Dendritic cell treated with granulocyte-macrophage colony-stimulating factor and Interleukin-4, amounts not matched to agents 40 ng/mL and 50 ng/mL, for 4 days (primary cell): ENCODE results near the gene MT4.
"Not testable (repeated sequence)": the region's sequence is repeated elsewhere in the genome, so short reads cannot be mapped to it uniquely, and the experiment has no call there.

Experiments
- H3K27ac Mint-ChIP-seq: one replicate; pipeline ENCODE4 v1.8.0; 2022; ENCODE audit warnings: mild to moderate bottlenecking, mixed read lengths
- H3K27me3 Mint-ChIP-seq: one replicate; pipeline ENCODE4 v1.8.0; 2022; ENCODE audit warnings: mild to moderate bottlenecking, mixed read lengths
- H3K36me3 Mint-ChIP-seq: one replicate; pipeline ENCODE4 v1.8.0; 2022; ENCODE audit warnings: low read depth, mixed read lengths
- H3K4me1 Mint-ChIP-seq: one replicate; pipeline ENCODE4 v1.8.0; 2022; ENCODE audit warnings: low read depth, mixed read lengths
- H3K4me3 Mint-ChIP-seq: one replicate; pipeline ENCODE4 v1.8.0; 2022; ENCODE audit warnings: mild to moderate bottlenecking, moderate library complexity, mixed read lengths
- H3K9me3 Mint-ChIP-seq: one replicate; pipeline ENCODE4 v1.8.0; 2022; ENCODE audit warnings: mixed read lengths
- intact Hi-C: fragments of 100-400 bp; cut with micrococcal nuclease; formaldehyde crosslinking; loops from one replicate; pipeline ENCODE4 v1.15.0; 2022

Gene MT4

DNA sequence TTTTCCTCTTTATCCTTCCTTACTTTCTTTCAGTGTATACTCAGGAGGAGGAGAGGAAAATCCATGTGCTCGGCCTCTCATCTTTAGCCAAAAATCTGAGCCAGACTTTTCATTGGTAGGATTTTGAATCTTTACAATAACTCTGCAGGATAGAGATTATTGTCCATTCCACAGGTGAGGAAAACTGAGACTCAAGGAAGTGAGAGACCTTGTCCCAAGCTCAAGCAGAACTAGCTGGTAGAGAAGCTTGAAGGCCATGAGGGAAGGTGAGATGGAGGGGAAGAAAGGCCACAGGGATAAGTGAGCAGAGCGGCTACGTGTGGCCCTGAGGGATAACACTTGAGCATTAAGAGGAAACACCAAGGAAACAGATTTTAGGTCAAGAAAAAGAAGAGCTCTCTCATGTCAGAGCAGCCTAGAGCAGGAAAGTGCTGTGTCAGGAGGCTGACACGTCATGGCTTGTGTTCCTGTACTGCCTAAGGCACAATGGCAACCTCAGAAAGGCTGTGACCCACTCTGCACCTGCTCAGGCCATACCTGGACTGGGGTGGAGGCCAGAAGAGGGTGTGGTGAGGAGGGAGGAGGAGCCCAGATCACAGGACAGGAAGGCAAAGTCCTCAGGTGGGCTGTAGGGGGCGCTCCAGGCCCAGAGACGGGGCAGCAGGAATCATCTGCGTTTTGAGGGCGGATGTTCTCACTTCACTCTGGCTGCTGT is 11.9 kb downstream of the MT4 start:
- H3K27me3 Mint-ChIP-seq, result peaks cover 15% of the 10 kb centered on the region
- H3K36me3 Mint-ChIP-seq, result no peaks in the 10 kb centered on the region
- no peaks in the 10 kb centered on the region for H3K4me1 Mint-ChIP-seq
- no peak overlapping the region for H3K4me3 Mint-ChIP-seq
- H3K9me3 Mint-ChIP-seq, result peaks cover 9% of the 10 kb centered on the region
- H3K27ac Mint-ChIP-seq, result no peak overlapping the region
- intact Hi-C loops, result loop anchor here (1.0 kb wide), 2 partner anchors 24 to 126 kb away; no protein-coding TSS in a partner anchor

DNA sequence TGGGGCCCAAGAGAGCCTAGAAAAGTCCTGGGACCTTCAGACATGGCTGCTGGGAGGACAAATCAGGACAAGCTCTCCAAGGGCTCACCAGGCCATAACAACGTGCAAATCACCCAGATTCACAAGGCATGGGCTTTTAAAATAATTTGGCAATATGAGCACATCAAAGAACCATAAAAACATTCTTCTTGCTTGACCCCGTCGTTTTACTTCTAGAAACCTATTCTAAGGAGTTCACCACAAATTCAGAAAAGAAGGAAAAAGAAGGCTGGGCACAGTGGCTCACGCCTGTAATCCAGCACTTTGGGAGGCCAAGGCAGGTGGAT is 12.4 kb downstream of the MT4 start:
- no peaks in the 10 kb centered on the region for H3K36me3 Mint-ChIP-seq
- H3K27me3 Mint-ChIP-seq, result peaks cover 19% of the 10 kb centered on the region
- H3K9me3 Mint-ChIP-seq, result peaks cover 9% of the 10 kb centered on the region
- H3K4me1 Mint-ChIP-seq, result no peaks in the 10 kb centered on the region
- intact Hi-C loops, result loop anchor here (1.0 kb wide), 2 partner anchors 23 to 125 kb away; no protein-coding TSS in a partner anchor
- no peak overlapping the region for H3K27ac Mint-ChIP-seq
- H3K4me3 Mint-ChIP-seq, result no peak overlapping the region

GRCh38 chr16:56580391-56581048 is 15.6 kb downstream of the MT4 start:
- Mint-ChIP-seq H3K36me3 (no peaks in the 10 kb centered on the region), H3K27me3 (peaks cover 32% of the 10 kb centered on the region), H3K9me3 (no peaks in the 10 kb centered on the region), H3K4me3 (no peak overlapping the region), H3K4me1 (no peaks in the 10 kb centered on the region), H3K27ac (no peak overlapping the region)
- intact Hi-C loops, result no loop called here

- intact Hi-C loops, H3K4me3 Mint-ChIP-seq, H3K9me3 Mint-ChIP-seq, H3K36me3 Mint-ChIP-seq, H3K27ac Mint-ChIP-seq, H3K4me1 Mint-ChIP-seq: not testable (repeated sequence)
- peaks cover 47% of the 10 kb centered on the region for H3K27me3 Mint-ChIP-seq
Observed at GRCh38 chr16:56582911-56583310, 18.0 kb downstream of the MT4 start.

- Mint-ChIP-seq H3K4me1 (no peaks in the 10 kb centered on the region), H3K27me3 (peaks cover 54% of the 10 kb centered on the region), H3K36me3 (no peaks in the 10 kb centered on the region), H3K4me3 (no peak overlapping the region), H3K9me3 (no peaks in the 10 kb centered on the region), H3K27ac (no peak overlapping the region)
- intact Hi-C loops, result no loop called here
Observed at GRCh38 chr16:56583351-56584168, 18.7 kb downstream of the MT4 start.

- no peak overlapping the region for H3K27ac Mint-ChIP-seq
- peaks cover 61% of the 10 kb centered on the region for H3K27me3 Mint-ChIP-seq
- intact Hi-C loops, result no loop called here
Observed at GRCh38 chr16:56584276-56584675, 19.4 kb downstream of the MT4 start.

GRCh38 chr16:56588781-56589140 is 23.9 kb downstream of the MT4 start:
- Mint-ChIP-seq H3K4me3 (peak overlapping the region; percentile 40), H3K36me3 (no peaks in the 10 kb centered on the region), H3K9me3 (no peaks in the 10 kb centered on the region), H3K27ac (no peak overlapping the region), H3K4me1 (peaks cover 26% of the 10 kb centered on the region), H3K27me3 (peaks cover 57% of the 10 kb centered on the region)
- intact Hi-C loops, result no loop called here

More at GRCh38 chr16:56584276-56584675, 19.4 kb downstream of the MT4 start:
- H3K9me3 Mint-ChIP-seq, result no peaks in the 10 kb centered on the region
- no peaks in the 10 kb centered on the region for H3K36me3 Mint-ChIP-seq
- H3K4me3 Mint-ChIP-seq, result no peak overlapping the region
- peaks cover 6% of the 10 kb centered on the region for H3K4me1 Mint-ChIP-seq

- peaks cover 26% of the 10 kb centered on the region for H3K4me1 Mint-ChIP-seq
- intact Hi-C loops, result no loop called here
- no peaks in the 10 kb centered on the region for H3K9me3 Mint-ChIP-seq
Observed at GRCh38 chr16:56589141-56590039, 24.5 kb downstream of the MT4 start, which contains the start of gene MT3. Gene MT3 (plus strand): TSS chr16:56589528. CDS start chr16:56589591, 63 bp downstream.

GRCh38 chr16:56591377-56592060 is 26.6 kb downstream of the MT4 start:
- peaks cover 45% of the 10 kb centered on the region for H3K27me3 Mint-ChIP-seq
- intact Hi-C loops, result no loop called here
- peak overlapping the region; percentile 18 for H3K27ac Mint-ChIP-seq
- H3K36me3 Mint-ChIP-seq, result no peaks in the 10 kb centered on the region
- peaks cover 26% of the 10 kb centered on the region for H3K4me1 Mint-ChIP-seq
- H3K4me3 Mint-ChIP-seq, result no peak overlapping the region
- no peaks in the 10 kb centered on the region for H3K9me3 Mint-ChIP-seq

More at GRCh38 chr16:56589141-56590039, 24.5 kb downstream of the MT4 start, which contains the start of gene MT3:
- no peaks in the 10 kb centered on the region for H3K36me3 Mint-ChIP-seq
- H3K4me3 Mint-ChIP-seq, result peak within 1 kb of the TSS; percentile 51
- no peak within 1 kb of the TSS for H3K27ac Mint-ChIP-seq
- peaks cover 50% of the 10 kb centered on the region for H3K27me3 Mint-ChIP-seq

DNA sequence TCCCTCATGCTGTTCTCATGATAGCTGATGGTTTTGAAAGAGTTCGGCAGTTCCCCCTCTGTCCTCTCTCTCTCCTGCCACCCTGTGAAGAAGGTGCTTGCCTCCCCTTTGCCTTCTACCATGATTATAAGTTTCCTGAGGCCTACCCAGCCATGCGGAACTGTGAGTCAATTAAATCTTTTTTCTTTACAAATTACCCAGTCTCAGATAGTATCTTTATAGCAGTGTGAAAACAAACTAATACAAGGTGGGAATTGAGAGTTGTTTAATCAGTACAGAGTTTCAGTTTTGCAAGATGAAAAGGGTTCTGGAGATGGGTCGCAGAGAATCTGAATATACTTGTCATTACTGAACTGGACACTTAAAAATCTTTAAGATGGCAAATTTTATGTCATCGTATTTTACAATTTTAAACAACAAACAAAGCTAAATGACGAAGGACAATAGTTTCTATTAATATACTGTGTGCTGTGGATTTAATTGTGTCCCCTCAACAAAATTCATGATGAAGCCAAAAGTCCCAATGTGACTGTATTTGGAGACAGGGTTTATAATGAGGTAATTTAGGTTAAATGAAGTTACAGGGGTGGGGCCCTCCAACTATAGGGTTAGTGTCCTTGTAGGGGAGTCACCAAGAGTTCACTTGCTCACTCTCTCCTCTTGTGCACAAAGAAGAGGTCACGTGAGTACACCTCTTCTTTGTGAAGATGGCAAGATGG is 28.9 kb downstream of the MT4 start:
- Mint-ChIP-seq H3K4me1 (peaks cover 25% of the 10 kb centered on the region), H3K4me3 (no peak overlapping the region), H3K27ac (no peak overlapping the region), H3K27me3 (peaks cover 43% of the 10 kb centered on the region), H3K9me3 (no peaks in the 10 kb centered on the region), H3K36me3 (no peaks in the 10 kb centered on the region)
- intact Hi-C loops, result no loop called here

GRCh38 chr16:56594292-56594619 is 29.4 kb downstream of the MT4 start:
- Mint-ChIP-seq H3K4me3 (no peak overlapping the region), H3K27me3 (peaks cover 38% of the 10 kb centered on the region), H3K27ac (no peak overlapping the region), H3K4me1 (peaks cover 20% of the 10 kb centered on the region), H3K9me3 (no peaks in the 10 kb centered on the region), H3K36me3 (no peaks in the 10 kb centered on the region)
- intact Hi-C loops, result no loop called here

DNA sequence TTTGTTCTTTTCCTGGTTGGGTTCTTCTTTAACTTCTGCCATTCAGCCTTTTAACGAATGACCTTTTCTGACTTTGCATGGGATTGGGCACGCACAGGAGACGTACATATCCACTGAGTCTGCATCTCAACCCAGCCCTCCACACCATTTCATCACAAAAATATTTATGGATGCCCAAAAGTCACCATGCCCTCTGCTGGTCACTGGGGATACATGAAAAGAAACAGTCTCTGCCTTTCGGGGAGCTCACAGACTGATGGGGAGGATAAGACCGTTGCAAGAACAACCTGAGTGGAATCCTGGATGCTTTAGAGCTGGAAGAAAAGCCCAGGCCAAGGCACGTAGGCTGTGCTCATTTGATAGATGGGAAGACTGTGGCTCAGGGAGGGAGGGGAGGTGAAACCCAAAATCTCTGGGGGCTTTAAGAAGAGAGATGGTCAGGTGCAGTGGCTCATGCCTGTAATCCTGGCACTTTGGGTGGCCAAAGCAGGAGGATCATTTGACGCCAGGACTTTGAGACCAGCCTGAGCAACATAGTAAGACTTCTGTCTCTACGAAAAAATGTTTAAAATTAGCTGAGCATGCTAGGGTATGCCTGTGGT is 35.6 kb downstream of the MT4 start:
- Mint-ChIP-seq H3K9me3 (no peaks in the 10 kb centered on the region), H3K4me3 (no peak overlapping the region), H3K36me3 (no peaks in the 10 kb centered on the region), H3K27ac (no peak overlapping the region), H3K4me1 (no peaks in the 10 kb centered on the region), H3K27me3 (peaks cover 40% of the 10 kb centered on the region)
- intact Hi-C loops, result loop anchor here (1.0 to 2.0 kb wide), 3 partner anchors 23 to 102 kb away; no protein-coding TSS in a partner anchor
